H9 (cell line): ENCODE data around the gene SPSB4. TPM values are rescaled to one million over a fixed set of nuclear protein-coding genes. Genes with fewer than 3 reads are reported as not detected.
A peak's percentile ranks its signal among the peaks of the same experiment; 100 is the strongest.

Experiments used
- DNase-seq: peaks from one replicate; pipeline ENCODE4 v3.0.0-alpha.2; 2017
- H2AFZ ChIP-seq: one replicate; pipeline ENCODE4 v1.6.1; 2013; ENCODE audit warnings: mild to moderate bottlenecking, low read length, control low read depth, moderate library complexity
- H2AK5ac ChIP-seq: 2 replicates; pipeline ENCODE4 v1.6.1; 2013; ENCODE audit warnings: low read length, control low read depth, mixed read lengths; ENCODE audit not compliant: insufficient read length
- H2BK120ac ChIP-seq: one replicate; pipeline ENCODE4 v1.6.1; 2013; ENCODE audit warnings: low read depth, mild to moderate bottlenecking, low read length, control low read depth, inconsistent platforms; ENCODE audit not compliant: poor library complexity, severe bottlenecking
- H2BK12ac ChIP-seq: 2 replicates; pipeline ENCODE4 v1.6.1; 2013; ENCODE audit warnings: low read length, control low read depth, mixed read lengths, low read depth; ENCODE audit not compliant: insufficient read length
- H2BK15ac ChIP-seq: 2 replicates; pipeline ENCODE4 v1.6.1; 2013; ENCODE audit warnings: low read depth, low read length, control low read depth
- H2BK20ac ChIP-seq: one replicate; pipeline ENCODE4 v1.6.1; 2013; ENCODE audit warnings: low read depth, mild to moderate bottlenecking, low read length, control low read depth, inconsistent platforms; ENCODE audit not compliant: poor library complexity, severe bottlenecking
- H2BK5ac ChIP-seq: 2 replicates; pipeline ENCODE4 v1.6.1; 2013; ENCODE audit warnings: low read length, control low read depth, mixed read lengths; ENCODE audit not compliant: insufficient read length
- H3K14ac ChIP-seq: 2 replicates; pipeline ENCODE4 v1.6.1; 2013; ENCODE audit warnings: low read length, control low read depth; ENCODE audit not compliant: insufficient read depth
- H3K18ac ChIP-seq: 2 replicates; pipeline ENCODE4 v1.6.1; 2013; ENCODE audit warnings: low read depth, mild to moderate bottlenecking, mixed read lengths, low read length, control low read depth; ENCODE audit not compliant: insufficient read length
- H3K23ac ChIP-seq: 2 replicates; pipeline ENCODE4 v1.6.1; 2013; ENCODE audit warnings: low read length, control low read depth, mixed read lengths, low read depth; ENCODE audit not compliant: insufficient read length
- H3K23me2 ChIP-seq: 2 replicates; pipeline ENCODE4 v1.6.1; 2013; ENCODE audit warnings: low read depth, mild to moderate bottlenecking, mixed read lengths, low read length, control low read depth; ENCODE audit not compliant: insufficient read length, poor library complexity, severe bottlenecking
- H3K27ac ChIP-seq: 2 replicates; pipeline ENCODE4 v1.5.1; 2013; ENCODE audit warnings: low read length, control low read depth, mixed read lengths, low read depth; ENCODE audit not compliant: insufficient read length
- H3K27me3 ChIP-seq: 2 replicates; pipeline ENCODE4 v1.6.1; 2013; ENCODE audit warnings: low read length, control low read depth, inconsistent platforms; ENCODE audit not compliant: insufficient read depth
- H3K4ac ChIP-seq: 2 replicates; pipeline ENCODE4 v1.6.1; 2013; ENCODE audit warnings: low read depth, mild to moderate bottlenecking, control low read depth, inconsistent platforms, low read length, moderate library complexity
- H3K4me1 ChIP-seq: 2 replicates; pipeline ENCODE4 v1.6.1; 2013; ENCODE audit warnings: low read length, control low read depth, inconsistent platforms; ENCODE audit not compliant: insufficient read depth
- H3K4me2 ChIP-seq: 2 replicates; pipeline ENCODE4 v1.6.1; 2013; ENCODE audit warnings: low read length, control low read depth, mixed read lengths; ENCODE audit not compliant: insufficient read length, insufficient read depth
- H3K56ac ChIP-seq: 2 replicates; pipeline ENCODE4 v1.6.1; 2013; ENCODE audit warnings: low read depth, mild to moderate bottlenecking, mixed read lengths, low read length, control low read depth; ENCODE audit not compliant: insufficient read length
- H3K79me1 ChIP-seq: 2 replicates; pipeline ENCODE4 v1.6.1; 2013; ENCODE audit warnings: low read depth, mild to moderate bottlenecking, moderate library complexity, low read length, control low read depth, inconsistent platforms; ENCODE audit not compliant: insufficient read depth, poor library complexity, severe bottlenecking
- H3K79me2 ChIP-seq: 2 replicates; pipeline ENCODE4 v1.6.1; 2013; ENCODE audit warnings: low read length, control low read depth, inconsistent platforms; ENCODE audit not compliant: insufficient read depth
- H3K9ac ChIP-seq: 2 replicates; pipeline ENCODE4 v1.6.1; 2013; ENCODE audit warnings: low read length, control low read depth, mixed read lengths; ENCODE audit not compliant: insufficient read length; ENCODE audit errors: extremely low read depth
- H3K9me3 ChIP-seq: one replicate; pipeline ENCODE4 v1.6.1; 2013; ENCODE audit warnings: low read depth, low read length, inconsistent platforms; ENCODE audit not compliant: control insufficient read depth
- H3T11ph ChIP-seq: one replicate; pipeline ENCODE4 v1.6.1; 2013; ENCODE audit warnings: mild to moderate bottlenecking, low read length, control low read depth, inconsistent platforms
- H4K20me1 ChIP-seq: one replicate; pipeline ENCODE4 v1.6.1; 2013; ENCODE audit not compliant: control insufficient read depth, insufficient read length, insufficient read depth
- H4K5ac ChIP-seq: 2 replicates; pipeline ENCODE4 v1.6.1; 2013; ENCODE audit warnings: low read depth, mild to moderate bottlenecking, mixed read lengths, low read length, control low read depth; ENCODE audit not compliant: insufficient read length
- H4K8ac ChIP-seq: replicated peaks from 2 replicates; pipeline ENCODE4 v1.6.1; 2013; ENCODE audit warnings: low read length, control low read depth, mixed read lengths, low read depth; ENCODE audit not compliant: insufficient read length
- H4K91ac ChIP-seq: 2 replicates; pipeline ENCODE4 v1.6.1; 2013; ENCODE audit warnings: low read depth, mild to moderate bottlenecking, moderate library complexity, mixed read lengths, low read length, control low read depth; ENCODE audit not compliant: insufficient read length
- H3K27ac Mint-ChIP-seq, 3 experiments: 2 replicates in 2 of 3; 3 replicates in 1 of 3; pipeline ENCODE4 v1.8.0; 2020 to 2021; ENCODE audit warnings: mixed read lengths in 3 of 3, mild to moderate bottlenecking in 1 of 3, moderate library complexity in 1 of 3
- H3K27me3 Mint-ChIP-seq: 2 replicates; pipeline ENCODE4 v1.8.0; 2021; ENCODE audit warnings: low read depth, mild to moderate bottlenecking, moderate library complexity, mixed read lengths
- H3K36me3 Mint-ChIP-seq, 3 experiments: 2 replicates in 2 of 3; 3 replicates in 1 of 3; pipeline ENCODE4 v1.8.0; 2020 to 2021; ENCODE audit warnings: low read depth in 3 of 3, mixed read lengths in 3 of 3; ENCODE audit not compliant: insufficient read depth in 1 of 3
- H3K4me1 Mint-ChIP-seq, 2 experiments: 2 replicates each; pipeline ENCODE4 v1.8.0; 2020; ENCODE audit warnings: mixed read lengths in 2 of 2
- H3K4me3 Mint-ChIP-seq, 2 experiments: 2 replicates in 1 of 2; 3 replicates in 1 of 2; pipeline ENCODE4 v1.8.0; 2020 to 2021; ENCODE audit warnings: mild to moderate bottlenecking in 2 of 2, mixed read lengths in 2 of 2, moderate library complexity in 1 of 2
- H3K9me3 Mint-ChIP-seq, 2 experiments: 2 replicates in 1 of 2; 3 replicates in 1 of 2; pipeline ENCODE4 v1.8.0; 2020; ENCODE audit warnings: mild to moderate bottlenecking in 2 of 2, mixed read lengths in 2 of 2, moderate library complexity in 1 of 2
- WGBS: extraction: QIAGEN DNeasy Blood & Tissue Kit; methylation state at CpG from one replicate; pipeline ENCODE4 v1.1.7; 2013; ENCODE audit warnings: missing lambda C conversion rate, low lambda C conversion rate, mixed read lengths; ENCODE audit not compliant: insufficient read length; ENCODE audit errors: extremely low coverage; 5-methylcytosine and 5-hydroxymethylcytosine counted together
- total RNA-seq: library from RNA; stranded (reverse); gene quantifications from 2 replicates; pipeline ENCODE4 v1.2.1, GENCODE V29; 2021
- TF ChIP-seq, protein P1 (sequence below): fragments of 200-600 bp; sonication (generic); conservative IDR thresholded peaks from 3 replicates; pipeline ENCODE4 v1.8.0; 2021; ENCODE audit warnings: antibody characterized with exemption, mild to moderate bottlenecking

The SPSB4 gene
- total RNA-seq, 1 experiment from 2014 or later, result 6.2 TPM

GRCh38 chr3:141077631-141078030 is 26.5 kb downstream of the SPSB4 start:
- Histone ChIP-seq H3K4me1 (peaks cover 40% of the 10 kb centered on the region; the same call in 1 of the 2 replicates), H3K14ac (no peak overlapping the region), H2BK5ac (no peak overlapping the region), H4K91ac (no peak overlapping the region), H2AK5ac (no peak overlapping the region), H2AFZ (no peak overlapping the region), H3T11ph (no peak overlapping the region), H2BK15ac (no peak overlapping the region), H3K23me2 (no peaks in the 10 kb centered on the region), H4K5ac (no peak overlapping the region), H2BK20ac (no peak overlapping the region), H3K79me1 (no peaks in the 10 kb centered on the region), H4K20me1 (no peaks in the 10 kb centered on the region), H2BK120ac (no peak overlapping the region), H3K4ac (no peak overlapping the region), H3K23ac (no peak overlapping the region), H3K4me2 (no peak overlapping the region), H3K27ac (no peak overlapping the region), H2BK12ac (no peak overlapping the region), H3K79me2 (no peaks in the 10 kb centered on the region), H3K9me3 (no peaks in the 10 kb centered on the region), H3K27me3 (no peaks in the 10 kb centered on the region), H3K18ac (no peak overlapping the region), H3K56ac (no peak overlapping the region), H4K8ac (no peak overlapping the region), H3K9ac (no peak overlapping the region)
- DNase-seq, result no peak
- peaks cover 85 to 90% of the 10 kb centered on the region in 2 experiments for H3K4me1 Mint-ChIP-seq
- no CpG with 5 or more reads among the region's 6 CpGs for WGBS
- H3K27me3 Mint-ChIP-seq, result peaks cover 14% of the 10 kb centered on the region
- peaks cover 0 to 3% of the 10 kb centered on the region in 2 experiments; a peak in 2 of 5 replicates for H3K9me3 Mint-ChIP-seq
- peak overlapping the region in 1 of 2 experiments; percentile 53; a peak in 2 of 5 replicates for H3K4me3 Mint-ChIP-seq
- TF ChIP-seq, protein P1, sequence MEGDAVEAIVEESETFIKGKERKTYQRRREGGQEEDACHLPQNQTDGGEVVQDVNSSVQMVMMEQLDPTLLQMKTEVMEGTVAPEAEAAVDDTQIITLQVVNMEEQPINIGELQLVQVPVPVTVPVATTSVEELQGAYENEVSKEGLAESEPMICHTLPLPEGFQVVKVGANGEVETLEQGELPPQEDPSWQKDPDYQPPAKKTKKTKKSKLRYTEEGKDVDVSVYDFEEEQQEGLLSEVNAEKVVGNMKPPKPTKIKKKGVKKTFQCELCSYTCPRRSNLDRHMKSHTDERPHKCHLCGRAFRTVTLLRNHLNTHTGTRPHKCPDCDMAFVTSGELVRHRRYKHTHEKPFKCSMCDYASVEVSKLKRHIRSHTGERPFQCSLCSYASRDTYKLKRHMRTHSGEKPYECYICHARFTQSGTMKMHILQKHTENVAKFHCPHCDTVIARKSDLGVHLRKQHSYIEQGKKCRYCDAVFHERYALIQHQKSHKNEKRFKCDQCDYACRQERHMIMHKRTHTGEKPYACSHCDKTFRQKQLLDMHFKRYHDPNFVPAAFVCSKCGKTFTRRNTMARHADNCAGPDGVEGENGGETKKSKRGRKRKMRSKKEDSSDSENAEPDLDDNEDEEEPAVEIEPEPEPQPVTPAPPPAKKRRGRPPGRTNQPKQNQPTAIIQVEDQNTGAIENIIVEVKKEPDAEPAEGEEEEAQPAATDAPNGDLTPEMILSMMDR, result no peak
- peaks cover 0 to 1% (median 0%) of the 10 kb centered on the region in 3 experiments; a peak in 2 of 7 replicates for H3K36me3 Mint-ChIP-seq
- H3K27ac Mint-ChIP-seq, result peak overlapping the region in 1 of 3 experiments; percentile 17; a peak in 1 of 7 replicates
